Activated T-cell treated with anti-CD3 and anti-CD28 coated beads, Interleukin-2, amount 50 U/mL, for 4 hours (primary cell): ENCODE measurements around the gene ADORA2B. TPM values are rescaled to one million over a fixed set of nuclear protein-coding genes. Genes with fewer than 3 reads are reported as not detected.
A peak's percentile ranks its signal among the peaks of the same experiment; 100 is the strongest.
"Not testable (repeated sequence)": the region's sequence is repeated elsewhere in the genome, so short reads cannot be mapped to it uniquely, and the experiment has no call there.

Experiments used
- ATAC-seq, 2 donors: fragments of 200-7000 bp; cut with Tn5 transposase; one replicate each; pipeline ENCODE4 v1.10.0; 2021
- DNase-seq: peaks from one replicate; pipeline ENCODE4 v3.0.0-alpha.2; 2020
- H3K27me3 Mint-ChIP-seq: one replicate; pipeline ENCODE4 v1.8.0; 2021; ENCODE audit warnings: low read depth, mixed read lengths
- H3K36me3 Mint-ChIP-seq: one replicate; pipeline ENCODE4 v1.8.0; 2022; ENCODE audit warnings: mixed read lengths; ENCODE audit not compliant: insufficient read depth
- H3K4me1 Mint-ChIP-seq: one replicate; pipeline ENCODE4 v1.8.0; 2021; ENCODE audit warnings: low read depth, mixed read lengths
- H3K4me3 Mint-ChIP-seq: one replicate; pipeline ENCODE4 v1.8.0; 2021; ENCODE audit warnings: mild to moderate bottlenecking, moderate library complexity, mixed read lengths
- H3K9me3 Mint-ChIP-seq: one replicate; pipeline ENCODE4 v1.8.0; 2021; ENCODE audit warnings: mixed read lengths
- total RNA-seq, 3 donors: library from RNA; stranded (reverse); gene quantifications; one replicate each; pipeline ENCODE4 v1.2.1, GENCODE V29; 2021

ADORA2B gene
- total RNA-seq, 3 donors from 2014 or later = 0.32 to 1.2 (median 1.1) TPM

- DNase-seq = no peak
- peaks cover 4% of the 10 kb centered on the region for H3K27me3 Mint-ChIP-seq
- H3K4me3 Mint-ChIP-seq = no peak overlapping the region
- peaks cover 13% of the 10 kb centered on the region for H3K36me3 Mint-ChIP-seq
- H3K4me1 Mint-ChIP-seq = no peaks in the 10 kb centered on the region
- H3K9me3 Mint-ChIP-seq = no peaks in the 10 kb centered on the region
- no peak for ATAC-seq
Observed at GRCh38 chr17:15973016-15973415, 28.1 kb downstream of the ADORA2B start.

DNA sequence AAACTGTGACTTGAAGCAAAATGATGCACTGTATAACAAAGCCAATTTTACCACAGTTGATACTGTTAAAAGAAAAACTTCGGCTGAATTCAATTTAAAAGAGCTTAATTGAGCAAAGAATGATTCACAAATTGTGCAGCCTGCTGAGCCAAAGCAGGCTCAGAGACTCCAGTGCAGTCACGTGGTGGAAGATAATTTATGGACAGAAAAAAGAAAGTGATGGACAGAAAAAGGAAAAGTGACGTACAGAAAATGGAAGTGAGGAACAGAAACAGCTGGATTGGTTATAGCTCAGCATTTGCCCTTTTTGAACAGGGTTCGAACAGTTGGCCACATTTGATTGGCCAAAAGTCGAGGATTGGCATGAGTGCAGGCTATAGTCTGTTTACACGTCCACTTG lies 28.9 kb downstream of the ADORA2B start:
- Mint-ChIP-seq H3K4me3 (no peak overlapping the region), H3K27me3 (peaks cover 4% of the 10 kb centered on the region), H3K9me3 (no peaks in the 10 kb centered on the region), H3K4me1 (no peaks in the 10 kb centered on the region), H3K36me3 (peaks cover 14% of the 10 kb centered on the region)
- no peak for ATAC-seq
- no peak for DNase-seq

- H3K27me3 Mint-ChIP-seq = no peaks in the 10 kb centered on the region
- peaks cover 27% of the 10 kb centered on the region for H3K36me3 Mint-ChIP-seq
- no peak overlapping the region for H3K4me3 Mint-ChIP-seq
- peaks cover 18% of the 10 kb centered on the region for H3K4me1 Mint-ChIP-seq
- DNase-seq = no peak
- no peaks in the 10 kb centered on the region for H3K9me3 Mint-ChIP-seq
- ATAC-seq = no peak
Observed at GRCh38 chr17:15977894-15978293, 33.0 kb downstream of the ADORA2B start.

DNA sequence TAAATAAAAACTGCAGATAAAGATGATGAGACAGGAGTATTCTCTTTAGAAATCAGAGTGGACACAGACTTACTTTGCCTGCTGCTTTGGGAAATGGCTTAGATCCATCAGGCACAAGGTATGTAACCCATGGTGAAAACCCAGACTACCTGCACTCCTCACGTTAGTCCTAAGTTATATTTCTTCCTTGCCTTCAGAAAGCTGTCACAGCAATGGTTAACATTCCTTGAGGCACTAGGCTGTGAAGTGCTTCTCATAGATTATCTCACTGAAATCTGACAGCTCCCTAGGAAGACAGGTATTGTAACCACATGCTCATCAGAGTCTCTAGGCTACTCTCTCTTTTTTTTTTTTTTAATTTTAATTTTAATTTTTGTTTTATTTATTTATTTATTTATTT lies 33.7 kb downstream of the ADORA2B start:
- peaks cover 18% of the 10 kb centered on the region for H3K4me1 Mint-ChIP-seq
- no peak overlapping the region for H3K4me3 Mint-ChIP-seq
- DNase-seq = no peak
- no peaks in the 10 kb centered on the region for H3K9me3 Mint-ChIP-seq
- H3K36me3 Mint-ChIP-seq = peaks cover 27% of the 10 kb centered on the region
- no peaks in the 10 kb centered on the region for H3K27me3 Mint-ChIP-seq
- no peak for ATAC-seq

- not testable (repeated sequence) for H3K4me3 Mint-ChIP-seq, ATAC-seq, H3K9me3 Mint-ChIP-seq, H3K27me3 Mint-ChIP-seq, DNase-seq
- H3K36me3 Mint-ChIP-seq = peaks cover 31% of the 10 kb centered on the region
- H3K4me1 Mint-ChIP-seq = peaks cover 18% of the 10 kb centered on the region
Observed at GRCh38 chr17:15979013-15979412, 34.1 kb downstream of the ADORA2B start.

GRCh38 chr17:15981208-15981607 lies 36.3 kb downstream of the ADORA2B start:
- H3K36me3 Mint-ChIP-seq = peaks cover 33% of the 10 kb centered on the region
- DNase-seq (no peak), ATAC-seq (peak; percentile 99 to 100)
- H3K27me3 Mint-ChIP-seq = no peaks in the 10 kb centered on the region
- H3K4me3 Mint-ChIP-seq = no peak overlapping the region
- H3K9me3 Mint-ChIP-seq = no peaks in the 10 kb centered on the region
- H3K4me1 Mint-ChIP-seq = peaks cover 18% of the 10 kb centered on the region

DNA sequence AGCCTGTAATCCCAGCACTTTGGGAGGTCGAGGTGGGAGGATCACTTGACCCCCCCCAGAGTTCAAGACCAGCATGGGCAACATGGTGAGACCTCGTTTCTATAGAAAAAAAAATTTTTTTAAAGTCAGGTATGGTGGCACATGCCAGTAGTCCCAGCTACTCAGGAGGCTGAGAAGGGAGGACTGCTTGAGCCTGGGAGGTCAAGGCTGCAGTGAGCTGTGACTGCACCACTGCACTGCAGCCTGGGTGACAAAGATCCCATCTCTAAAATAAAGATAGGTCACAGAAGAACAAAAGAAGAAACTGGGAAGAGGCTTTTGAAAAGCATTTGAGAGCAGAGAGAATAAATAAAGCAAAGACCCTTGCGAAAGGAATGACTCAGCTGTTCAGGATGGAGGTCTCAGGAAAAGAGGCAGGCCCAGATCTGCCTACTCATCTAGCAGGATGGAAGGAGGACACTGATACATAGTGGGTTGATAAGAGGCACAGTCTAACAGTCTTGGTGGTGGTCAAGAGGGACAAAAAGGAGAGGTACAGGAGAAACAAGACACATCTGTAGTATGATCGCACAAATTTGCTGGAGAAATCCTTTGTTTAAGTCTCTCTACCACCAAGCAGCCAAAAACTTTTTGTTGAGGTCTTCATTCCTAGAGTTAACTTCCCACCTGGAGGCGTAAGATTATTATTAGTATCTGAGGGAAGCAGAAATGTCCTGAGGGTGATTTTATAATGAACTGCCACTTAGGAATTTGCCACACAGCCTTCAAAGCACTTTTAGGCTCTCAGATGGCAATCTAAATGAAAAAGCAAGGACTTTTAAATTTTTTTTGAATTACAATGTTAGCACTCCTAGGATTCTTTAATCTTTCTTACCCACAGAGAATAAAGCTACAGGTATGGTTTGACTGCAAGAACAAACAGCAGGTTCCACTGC lies 37.0 kb downstream of the ADORA2B start:
- no peaks in the 10 kb centered on the region for H3K9me3 Mint-ChIP-seq
- ATAC-seq (no peak), DNase-seq (no peak)
- H3K4me3 Mint-ChIP-seq = no peak overlapping the region
- peaks cover 18% of the 10 kb centered on the region for H3K4me1 Mint-ChIP-seq
- H3K36me3 Mint-ChIP-seq = peaks cover 34% of the 10 kb centered on the region
- no peaks in the 10 kb centered on the region for H3K27me3 Mint-ChIP-seq

DNA sequence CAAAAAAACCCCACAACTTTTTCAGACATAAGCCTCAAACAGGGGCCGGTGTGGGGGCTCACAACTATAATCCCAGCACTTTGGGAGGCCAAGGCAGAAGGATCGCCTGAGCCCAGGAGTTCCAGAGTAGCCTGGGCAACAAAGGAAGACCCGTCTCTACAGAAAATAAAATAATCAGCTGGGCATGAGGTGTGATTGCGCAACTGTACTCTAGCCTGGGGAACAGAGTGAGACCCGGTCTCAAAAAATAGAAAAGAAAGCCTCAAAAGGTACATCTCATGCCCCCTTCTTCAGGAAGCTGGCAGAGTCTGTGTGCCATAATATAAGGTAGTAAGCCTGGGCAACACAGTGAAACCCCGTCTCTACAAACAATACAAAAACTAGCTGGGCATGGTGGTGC lies 51.4 kb downstream of the ADORA2B start:
- ATAC-seq = no peak
- peaks cover 11% of the 10 kb centered on the region for H3K4me1 Mint-ChIP-seq
- H3K4me3 Mint-ChIP-seq = no peak overlapping the region
- H3K9me3 Mint-ChIP-seq = no peaks in the 10 kb centered on the region
- DNase-seq = no peak
- H3K27me3 Mint-ChIP-seq = no peaks in the 10 kb centered on the region
- H3K36me3 Mint-ChIP-seq = peaks cover 14% of the 10 kb centered on the region

DNA sequence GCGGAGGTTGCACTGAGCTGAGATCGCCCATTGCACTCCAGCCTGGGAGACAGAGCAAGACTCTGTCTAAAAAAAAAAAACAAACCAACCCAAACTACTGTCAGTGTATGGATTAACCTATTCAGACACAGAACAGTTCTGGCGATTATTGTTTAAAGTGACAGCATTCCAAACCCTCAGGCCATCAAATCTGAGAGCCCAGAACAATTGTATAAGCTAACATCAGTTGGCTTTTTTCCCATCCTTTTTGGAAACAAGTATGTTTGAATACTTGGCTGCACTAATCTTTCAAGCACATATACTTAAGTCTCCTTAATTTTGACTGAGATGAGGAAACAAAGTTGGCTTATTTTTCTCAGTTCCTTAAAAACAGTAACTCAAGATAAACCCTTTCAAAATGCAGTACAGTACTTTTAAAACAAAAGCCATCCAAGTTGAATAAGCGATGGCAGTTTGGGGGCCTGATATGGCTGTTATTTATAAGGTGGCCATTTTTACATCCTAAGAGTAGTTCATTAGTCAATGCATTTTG lies 53.2 kb downstream of the ADORA2B start:
- Mint-ChIP-seq H3K4me3 (peak overlapping the region; percentile 94), H3K36me3 (peaks cover 28% of the 10 kb centered on the region), H3K9me3 (no peaks in the 10 kb centered on the region), H3K27me3 (no peaks in the 10 kb centered on the region), H3K4me1 (peaks cover 20% of the 10 kb centered on the region)
- DNase-seq = no peak
- ATAC-seq = no peak

DNA sequence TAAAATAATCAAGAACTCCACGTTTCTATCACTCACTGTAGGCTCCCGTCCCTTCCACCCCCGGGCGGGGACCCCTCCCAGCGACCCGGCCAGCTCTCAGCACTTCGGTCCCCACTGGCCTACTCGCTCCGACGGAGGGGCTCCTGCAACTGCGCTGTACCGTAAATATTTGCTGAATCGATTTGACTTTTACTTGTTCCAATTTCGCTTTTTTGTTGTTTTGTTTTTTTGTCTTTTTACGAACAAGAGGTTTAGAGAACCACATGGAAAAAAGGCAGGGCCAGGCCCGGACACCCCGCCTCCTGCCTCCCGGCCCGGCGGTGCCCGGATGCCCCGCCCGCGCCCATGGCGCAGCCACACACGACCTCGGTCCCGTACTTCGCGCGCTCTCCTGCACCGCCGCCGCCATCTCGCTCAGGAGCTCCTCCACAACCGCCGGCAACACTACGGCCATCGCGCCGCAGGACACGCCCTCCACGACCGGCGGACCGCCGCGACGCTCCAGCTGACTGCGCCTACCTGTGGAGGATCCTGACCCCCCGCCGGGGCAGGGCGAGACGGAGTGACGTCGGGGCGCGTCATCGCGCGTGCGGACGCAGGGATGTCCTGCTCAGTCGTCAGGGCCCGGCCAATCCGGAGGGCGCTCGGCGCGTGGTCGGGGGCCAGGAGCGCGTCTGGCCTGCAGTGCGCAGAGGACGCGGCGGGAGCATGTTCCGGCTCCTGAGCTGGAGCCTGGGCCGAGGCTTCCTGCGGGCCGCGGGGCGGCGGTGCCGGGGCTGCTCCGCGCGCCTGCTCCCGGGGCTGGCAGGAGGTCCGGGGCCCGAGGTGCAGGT lies 54.4 kb downstream of the ADORA2B start, which contains the start of the genes TTC19 and ZSWIM7:
Gene TTC19 (plus strand): TSS at position 684 of the 833 bp plus-strand sequence. CDS start 25 bp downstream, at position 709.
Gene ZSWIM7 (minus strand): TSS at position 564 of the 833 bp plus-strand sequence. CDS start 110 bp downstream, at position 454.
- Mint-ChIP-seq H3K4me1 (peaks cover 20% of the 10 kb centered on the region), H3K9me3 (no peaks in the 10 kb centered on the region), H3K36me3 (peaks cover 36% of the 10 kb centered on the region), H3K4me3 (peak within 1 kb of the TSS; percentile 94), H3K27me3 (no peaks in the 10 kb centered on the region)
- DNase-seq = peak; percentile 91
- peak; percentile 92 to 94 for ATAC-seq

GRCh38 chr17:15999974-16000827 lies 55.3 kb downstream of the ADORA2B start:
- DNase-seq = no peak
- no peaks in the 10 kb centered on the region for H3K27me3 Mint-ChIP-seq
- peak overlapping the region; percentile 94 for H3K4me3 Mint-ChIP-seq
- H3K9me3 Mint-ChIP-seq = no peaks in the 10 kb centered on the region
- H3K36me3 Mint-ChIP-seq = peaks cover 42% of the 10 kb centered on the region
- ATAC-seq = peak in 1 of 2 donors; percentile 44
- peaks cover 20% of the 10 kb centered on the region for H3K4me1 Mint-ChIP-seq

GRCh38 chr17:16001226-16001897 lies 56.4 kb downstream of the ADORA2B start:
- H3K9me3 Mint-ChIP-seq = no peaks in the 10 kb centered on the region
- H3K36me3 Mint-ChIP-seq = peaks cover 51% of the 10 kb centered on the region
- DNase-seq (no peak), ATAC-seq (no peak)
- H3K4me3 Mint-ChIP-seq = peak overlapping the region; percentile 94
- peaks cover 20% of the 10 kb centered on the region for H3K4me1 Mint-ChIP-seq
- H3K27me3 Mint-ChIP-seq = no peaks in the 10 kb centered on the region

DNA sequence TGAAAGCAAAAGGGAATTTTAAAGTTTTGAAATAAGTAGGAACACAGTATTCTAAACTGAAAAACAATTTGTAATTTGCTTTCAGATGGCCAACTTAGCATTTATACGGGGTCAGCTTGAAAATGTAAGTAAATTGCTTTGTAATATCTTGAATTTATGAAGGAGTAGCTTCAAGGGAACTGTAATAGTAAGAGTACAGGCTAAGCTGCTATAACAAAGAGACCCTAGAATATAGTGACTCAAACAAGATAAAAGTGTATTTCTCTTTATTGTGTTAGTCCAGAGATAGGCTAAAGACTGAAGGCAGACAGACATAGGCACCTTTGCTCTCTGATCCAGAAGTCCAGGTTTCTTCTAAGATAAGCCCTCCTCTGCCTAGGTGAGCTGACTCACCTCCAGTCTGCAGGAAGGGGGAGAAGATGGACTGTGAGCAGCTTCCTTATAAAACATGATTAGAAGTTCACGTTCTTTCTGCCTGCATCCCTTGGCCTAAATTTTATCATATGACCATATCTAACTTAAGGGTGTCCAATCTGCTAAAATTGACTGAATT lies 57.9 kb downstream of the ADORA2B start:
- H3K27me3 Mint-ChIP-seq = no peaks in the 10 kb centered on the region
- H3K9me3 Mint-ChIP-seq = no peaks in the 10 kb centered on the region
- DNase-seq (no peak), ATAC-seq (no peak)
- no peak overlapping the region for H3K4me3 Mint-ChIP-seq
- peaks cover 23% of the 10 kb centered on the region for H3K4me1 Mint-ChIP-seq
- peaks cover 55% of the 10 kb centered on the region for H3K36me3 Mint-ChIP-seq
